Spleen (tissue), 7 donors: ENCODE results near the gene DDX54.
A peak's percentile ranks its signal among the peaks of the same experiment; 100 is the strongest.

Source experiments
- CTCF ChIP-seq, 11 experiments: fragments of 200-600 bp in 7 of 11; fragments of 450-650 bp in 4 of 11; sonication (generic) in 4 of 11; IDR thresholded peaks in 8 of 11; conservative IDR thresholded peaks in 3 of 11; 1 replicate in 7 of 11; 2 replicates in 4 of 11; pipeline versions ENCODE4 v1.4.0 to v1.8.0; 2016 to 2021; ENCODE audit warnings: antibody characterized with exemption in 11 of 11, inconsistent platforms in 4 of 11, mild to moderate bottlenecking in 1 of 11
- POLR2A ChIP-seq, 3 donors: fragments of 450-650 bp; IDR thresholded peaks; one replicate each; pipeline ENCODE4 v1.5.1; 2017; ENCODE audit warnings: antibody characterized with exemption in 3 of 3, mild to moderate bottlenecking in 1 of 3
- donor health status: DM: no; HTN: no; CAD: no; lungs with moderate emphysema.
- donor health status: DM: no; HTN: no; CAD: no.
- donor health status: DM: no; HTN: no; CAD: no.

GRCh38 chr12:113221181-113221996, 36.1 kb upstream of the DDX54 start, which contains the start of gene TPCN1:
- TF ChIP-seq POLR2A (IDR thresholded peaks at IDR 0.05) (peak; percentile 84 to 99 (median 96)), CTCF (IDR thresholded peaks at IDR 0.05 in 8 of 11, conservative IDR thresholded peaks at IDR 0.05 in 3 of 11) (peak in 7 of 11 experiments; percentile 29 to 75 (median 55))
